Neural cell (in vitro differentiated cells): Measurements from ENCODE around the gene PLA2G2F.

Experiments used
- EP300 ChIP-seq: fragments of 450-650 bp; conservative IDR thresholded peaks from 2 replicates; pipeline ENCODE4 v1.6.1; 2014; ENCODE audit warnings: antibody characterized with exemption, mild to moderate bottlenecking, moderate library complexity; ENCODE audit not compliant: poor library complexity, severe bottlenecking
- EZH2 ChIP-seq: fragments of 200-600, 300-800 bp; shearing (Covaris generic), sonication (generic); IDR thresholded peaks from 2 replicates; pipeline ENCODE4 v1.6.1; 2014; ENCODE audit warnings: antibody characterized with exemption, low read length, borderline replicate concordance, mild to moderate bottlenecking; ENCODE audit not compliant: insufficient read depth, poor library complexity, severe bottlenecking
- POLR2AphosphoS5 ChIP-seq: IDR thresholded peaks from 2 replicates; pipeline ENCODE4 v1.6.1; 2012
- SMC3 ChIP-seq: fragments of 450-650 bp; conservative IDR thresholded peaks from 2 replicates; pipeline ENCODE4 v1.6.1; 2014; ENCODE audit warnings: antibody characterized with exemption, mild to moderate bottlenecking, moderate library complexity; ENCODE audit not compliant: poor library complexity
- TAF1 ChIP-seq: IDR thresholded peaks from 2 replicates; pipeline ENCODE4 v1.6.1; 2012; ENCODE audit warnings: low read depth
- TF ChIP-seq, protein P1 (sequence below): fragments of 450-650 bp; IDR thresholded peaks from 2 replicates; pipeline ENCODE4 v1.5.1; 2014; ENCODE audit warnings: antibody characterized with exemption, mild to moderate bottlenecking, moderate library complexity; ENCODE audit not compliant: poor library complexity, severe bottlenecking
- TF ChIP-seq, protein P2 (sequence below): IDR thresholded peaks from 2 replicates; pipeline ENCODE4 v1.6.1; 2012; ENCODE audit warnings: borderline replicate concordance

DNA sequence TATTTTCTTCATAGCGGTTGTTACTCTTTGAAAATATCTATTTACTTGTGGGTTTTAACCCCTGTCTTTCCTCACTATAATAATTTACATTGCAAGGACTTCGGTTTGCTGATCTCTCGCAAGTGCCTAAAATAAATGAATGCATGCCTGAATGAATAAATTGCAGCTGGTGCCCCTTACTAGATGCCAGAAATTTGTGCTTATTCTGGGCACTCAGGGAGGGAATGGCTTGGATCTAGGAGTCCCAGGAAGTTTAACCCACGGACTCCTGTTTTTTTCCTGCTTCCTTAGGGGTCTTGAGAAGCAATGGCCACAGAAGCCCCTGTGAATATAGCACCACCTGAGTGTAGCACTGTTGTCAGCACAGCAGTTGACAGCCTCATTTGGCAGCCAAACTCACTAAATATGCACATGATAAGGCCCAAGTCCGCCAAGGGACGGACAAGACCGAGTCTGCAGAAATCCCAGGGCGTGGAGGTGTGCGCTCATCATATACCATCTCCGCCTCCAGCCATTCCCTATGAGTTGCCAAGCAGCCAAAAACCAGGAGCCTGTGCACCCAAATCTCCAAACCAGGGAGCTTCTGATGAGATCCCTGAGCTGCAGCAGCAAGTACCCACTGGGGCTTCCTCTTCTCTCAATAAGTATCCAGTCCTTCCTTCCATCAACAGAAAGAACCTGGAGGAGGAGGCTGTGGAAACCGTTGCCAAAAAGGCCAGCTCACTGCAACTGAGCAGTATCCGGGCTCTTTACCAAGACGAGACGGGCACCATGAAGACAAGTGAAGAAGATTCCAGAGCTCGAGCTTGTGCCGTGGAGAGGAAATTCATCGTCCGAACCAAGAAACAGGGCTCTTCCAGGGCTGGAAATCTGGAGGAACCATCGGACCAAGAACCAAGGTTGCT is 51.4 kb downstream of the PLA2G2F start:
- TF ChIP-seq, protein P1, sequence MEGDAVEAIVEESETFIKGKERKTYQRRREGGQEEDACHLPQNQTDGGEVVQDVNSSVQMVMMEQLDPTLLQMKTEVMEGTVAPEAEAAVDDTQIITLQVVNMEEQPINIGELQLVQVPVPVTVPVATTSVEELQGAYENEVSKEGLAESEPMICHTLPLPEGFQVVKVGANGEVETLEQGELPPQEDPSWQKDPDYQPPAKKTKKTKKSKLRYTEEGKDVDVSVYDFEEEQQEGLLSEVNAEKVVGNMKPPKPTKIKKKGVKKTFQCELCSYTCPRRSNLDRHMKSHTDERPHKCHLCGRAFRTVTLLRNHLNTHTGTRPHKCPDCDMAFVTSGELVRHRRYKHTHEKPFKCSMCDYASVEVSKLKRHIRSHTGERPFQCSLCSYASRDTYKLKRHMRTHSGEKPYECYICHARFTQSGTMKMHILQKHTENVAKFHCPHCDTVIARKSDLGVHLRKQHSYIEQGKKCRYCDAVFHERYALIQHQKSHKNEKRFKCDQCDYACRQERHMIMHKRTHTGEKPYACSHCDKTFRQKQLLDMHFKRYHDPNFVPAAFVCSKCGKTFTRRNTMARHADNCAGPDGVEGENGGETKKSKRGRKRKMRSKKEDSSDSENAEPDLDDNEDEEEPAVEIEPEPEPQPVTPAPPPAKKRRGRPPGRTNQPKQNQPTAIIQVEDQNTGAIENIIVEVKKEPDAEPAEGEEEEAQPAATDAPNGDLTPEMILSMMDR = no peak
- TF ChIP-seq EZH2 (no peak), EP300 (no peak), POLR2AphosphoS5 (no peak), TAF1 (no peak), SMC3 (no peak)
- TF ChIP-seq, protein P2, sequence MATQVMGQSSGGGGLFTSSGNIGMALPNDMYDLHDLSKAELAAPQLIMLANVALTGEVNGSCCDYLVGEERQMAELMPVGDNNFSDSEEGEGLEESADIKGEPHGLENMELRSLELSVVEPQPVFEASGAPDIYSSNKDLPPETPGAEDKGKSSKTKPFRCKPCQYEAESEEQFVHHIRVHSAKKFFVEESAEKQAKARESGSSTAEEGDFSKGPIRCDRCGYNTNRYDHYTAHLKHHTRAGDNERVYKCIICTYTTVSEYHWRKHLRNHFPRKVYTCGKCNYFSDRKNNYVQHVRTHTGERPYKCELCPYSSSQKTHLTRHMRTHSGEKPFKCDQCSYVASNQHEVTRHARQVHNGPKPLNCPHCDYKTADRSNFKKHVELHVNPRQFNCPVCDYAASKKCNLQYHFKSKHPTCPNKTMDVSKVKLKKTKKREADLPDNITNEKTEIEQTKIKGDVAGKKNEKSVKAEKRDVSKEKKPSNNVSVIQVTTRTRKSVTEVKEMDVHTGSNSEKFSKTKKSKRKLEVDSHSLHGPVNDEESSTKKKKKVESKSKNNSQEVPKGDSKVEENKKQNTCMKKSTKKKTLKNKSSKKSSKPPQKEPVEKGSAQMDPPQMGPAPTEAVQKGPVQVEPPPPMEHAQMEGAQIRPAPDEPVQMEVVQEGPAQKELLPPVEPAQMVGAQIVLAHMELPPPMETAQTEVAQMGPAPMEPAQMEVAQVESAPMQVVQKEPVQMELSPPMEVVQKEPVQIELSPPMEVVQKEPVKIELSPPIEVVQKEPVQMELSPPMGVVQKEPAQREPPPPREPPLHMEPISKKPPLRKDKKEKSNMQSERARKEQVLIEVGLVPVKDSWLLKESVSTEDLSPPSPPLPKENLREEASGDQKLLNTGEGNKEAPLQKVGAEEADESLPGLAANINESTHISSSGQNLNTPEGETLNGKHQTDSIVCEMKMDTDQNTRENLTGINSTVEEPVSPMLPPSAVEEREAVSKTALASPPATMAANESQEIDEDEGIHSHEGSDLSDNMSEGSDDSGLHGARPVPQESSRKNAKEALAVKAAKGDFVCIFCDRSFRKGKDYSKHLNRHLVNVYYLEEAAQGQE = no peak
